CD4-positive, alpha-beta memory T cell (primary cell): ENCODE results near the gene DNAJC6. TPM values are rescaled to one million over a fixed set of nuclear protein-coding genes. Genes with fewer than 3 reads are reported as not detected.

ENCODE experiments used
- CTCF ChIA-PET: fragments of 350-600 bp; sonication (Branson Sonifier 250); formaldehyde crosslinking; loops from one replicate; lab custom pipeline; 2021; ENCODE audit warnings: inconsistent platforms; ENCODE audit not compliant: partially characterized antibody; lab: Charles Lee
- POLR2A ChIA-PET: fragments of 350-600 bp; sonication (Branson Sonifier 250); formaldehyde crosslinking; loops from one replicate; lab custom pipeline; 2021; ENCODE audit not compliant: partially characterized antibody; lab: Charles Lee
- DNase-seq, 5 donors: peaks; one replicate each; pipeline versions ENCODE4 v3.0.0 to v3.0.0-alpha.2; 2020 to 2022; ENCODE audit warnings: mixed read lengths in 1 of 5
- H3K27ac ChIP-seq: one replicate; pipeline ENCODE4 v1.7.0; 2013; ENCODE audit warnings: low read depth, low read length
- H3K27me3 ChIP-seq: 2 replicates; pipeline ENCODE4 v1.7.0; 2013; ENCODE audit warnings: mild to moderate bottlenecking, low read length, moderate library complexity; ENCODE audit not compliant: insufficient read depth
- H3K36me3 ChIP-seq: 2 replicates; pipeline ENCODE4 v1.7.0; 2013; ENCODE audit warnings: mild to moderate bottlenecking, low read length, moderate library complexity; ENCODE audit not compliant: insufficient read depth
- H3K4me1 ChIP-seq: 2 replicates; pipeline ENCODE4 v1.7.0; 2013; ENCODE audit warnings: mild to moderate bottlenecking, low read length, moderate library complexity; ENCODE audit not compliant: insufficient read depth
- H3K4me3 ChIP-seq, 2 donors: one replicate each; pipeline ENCODE4 v1.7.0; 2013; ENCODE audit warnings: low read length in 2 of 2, mild to moderate bottlenecking in 1 of 2
- H3K9me3 ChIP-seq, 2 donors: one replicate each; pipeline ENCODE4 v1.7.0; 2013; ENCODE audit warnings: low read length in 2 of 2, control low read depth in 1 of 2; ENCODE audit not compliant: control insufficient read depth in 1 of 2
- H3K27ac Mint-ChIP-seq, 7 donors: one replicate each; pipeline ENCODE4 v1.8.0; 2020 to 2021; ENCODE audit warnings: mixed read lengths in 7 of 7, mild to moderate bottlenecking in 6 of 7, inconsistent platforms in 3 of 7, moderate library complexity in 3 of 7
- H3K27me3 Mint-ChIP-seq, 2 donors: one replicate each; pipeline ENCODE4 v1.8.0; 2020 to 2021; ENCODE audit warnings: mixed read lengths in 2 of 2
- H3K36me3 Mint-ChIP-seq, 2 donors: one replicate each; pipeline ENCODE4 v1.8.0; 2020 to 2021; ENCODE audit warnings: mixed read lengths in 2 of 2, inconsistent platforms in 1 of 2, mild to moderate bottlenecking in 1 of 2
- H3K4me1 Mint-ChIP-seq, 4 donors: one replicate each; pipeline ENCODE4 v1.8.0; 2020 to 2021; ENCODE audit warnings: mixed read lengths in 4 of 4, mild to moderate bottlenecking in 1 of 4
- H3K4me3 Mint-ChIP-seq, 8 donors: one replicate each; pipeline ENCODE4 v1.8.0; 2020 to 2021; ENCODE audit warnings: mixed read lengths in 8 of 8, mild to moderate bottlenecking in 7 of 8, moderate library complexity in 6 of 8, inconsistent platforms in 3 of 8
- H3K9me3 Mint-ChIP-seq, 8 donors: one replicate each; pipeline ENCODE4 v1.8.0; 2020 to 2021; ENCODE audit warnings: mixed read lengths in 8 of 8, mild to moderate bottlenecking in 5 of 8, inconsistent platforms in 3 of 8, moderate library complexity in 1 of 8
- intact Hi-C: fragments of 100-400 bp; cut with micrococcal nuclease; formaldehyde crosslinking; loops from one replicate; pipeline ENCODE4 v1.15.1; 2023
- polyA plus RNA-seq, 2 donors: library from polyadenylated mRNA; unstranded; fragments of 300-500 nt; fragmentation: Illumina TruSeq; gene quantifications; one replicate each; pipeline ENCODE4 v1.2.3, GENCODE V29; 2021
- total RNA-seq, 2 experiments: library from RNA; stranded (reverse); gene quantifications; one replicate each; pipeline ENCODE4 v1.2.3, GENCODE V29; 2021

The DNAJC6 gene
- total and polyA plus RNA-seq, 4 experiments from 2014 or later = 0.35 to 4.3 (median 2.2) TPM

DNA sequence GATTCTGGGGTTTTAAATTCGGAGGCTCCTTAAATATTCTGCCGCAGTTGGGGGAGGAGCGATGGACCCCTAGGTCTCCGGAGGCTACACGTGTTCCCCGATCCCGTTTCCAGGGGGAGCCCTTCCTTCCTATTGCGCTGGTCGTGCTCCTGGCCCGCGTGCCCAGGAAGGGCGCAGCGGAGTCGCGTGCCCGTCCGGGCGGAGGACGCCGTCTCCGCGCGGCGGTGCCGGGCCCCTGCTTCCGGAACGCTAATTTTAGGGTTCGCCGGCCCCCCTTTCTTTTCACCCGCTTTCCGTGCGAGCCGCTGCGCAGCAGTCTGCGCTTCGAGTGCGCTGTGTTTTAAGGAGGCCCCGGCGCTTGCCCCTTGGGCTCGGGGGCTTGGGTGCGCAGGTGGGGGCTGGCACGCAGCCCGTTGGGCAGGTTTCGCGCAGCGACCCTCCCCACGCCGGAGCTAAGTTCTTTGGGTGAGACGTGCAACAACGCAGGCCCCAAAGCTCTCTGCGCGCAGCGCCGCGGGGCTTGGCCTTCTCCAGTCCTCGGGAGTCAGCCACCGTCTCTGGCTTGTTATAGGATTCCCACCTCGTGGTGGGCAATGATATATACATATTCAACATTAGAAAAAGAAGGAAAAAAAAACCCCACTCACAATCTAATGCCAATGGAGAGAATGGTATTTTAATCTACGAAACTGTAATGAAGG, 43.5 kb upstream of the DNAJC6 start:
- Histone ChIP-seq H3K27ac (no peak overlapping the region), H3K27me3 (peaks cover 4% of the 10 kb centered on the region), H3K9me3 (no peaks in the 10 kb centered on the region), H3K36me3 (no peaks in the 10 kb centered on the region), H3K4me1 (peaks cover 15% of the 10 kb centered on the region), H3K4me3 (peak overlapping the region in 1 of 2 donors; percentile 46)
- DNase-seq = peak; percentile 32 to 56 (median 45)
- Mint-ChIP-seq H3K9me3 (no peaks in the 10 kb centered on the region), H3K27me3 (peaks cover 13 to 15% of the 10 kb centered on the region in 2 donors), H3K4me1 (peaks cover 8 to 15% (median 12%) of the 10 kb centered on the region in 4 donors), H3K4me3 (peak overlapping the region; percentile 68 to 80 (median 74)), H3K36me3 (no peaks in the 10 kb centered on the region), H3K27ac (peak overlapping the region in 2 of 7 donors; percentile 23 to 48)
- intact Hi-C loops = loop anchor here (1.0 to 2.0 kb wide), 2 partner anchors 12 to 155 kb away; partner anchors contain the start of genes LEPR and LEPROT
- POLR2A ChIA-PET = interaction anchor here (1.4 kb wide), 1 partner anchor 11 kb away, joined by 16 read pairs; no protein-coding TSS in a partner anchor
- CTCF ChIA-PET = no interaction called here

DNA sequence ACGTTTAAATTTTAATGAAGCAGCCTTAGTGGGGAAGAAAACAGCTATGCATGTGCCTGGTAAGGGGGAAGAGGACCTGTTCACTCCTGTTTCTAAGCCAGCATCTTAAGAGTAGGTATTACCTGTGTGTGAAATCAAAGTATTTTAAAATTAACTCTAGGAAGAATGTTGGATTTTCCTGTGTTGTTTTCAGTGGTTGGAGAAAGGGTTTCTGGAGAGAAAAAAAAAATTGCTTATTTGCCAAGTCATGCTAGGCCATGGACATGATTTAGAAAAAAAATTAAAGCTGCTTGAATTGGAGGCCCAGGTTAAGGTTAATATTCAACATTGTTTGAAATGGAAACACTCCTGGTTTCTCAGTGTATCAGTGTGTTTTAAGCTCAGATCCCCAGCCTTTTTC, 42.9 kb upstream of the DNAJC6 start:
- peak overlapping the region in 7 of 8 donors; percentile 33 to 80 (median 76) for H3K4me3 Mint-ChIP-seq
- DNase-seq = no peak
- H3K36me3 Mint-ChIP-seq = no peaks in the 10 kb centered on the region
- no peaks in the 10 kb centered on the region for H3K9me3 ChIP-seq
- H3K4me1 Mint-ChIP-seq = peaks cover 8 to 15% (median 12%) of the 10 kb centered on the region in 4 donors
- ChIA-PET CTCF (no interaction called here), POLR2A (interaction anchor here (0.6 to 1.4 kb wide), 2 partner anchors 12 to 34 kb away, joined by 3 to 16 read pairs; no protein-coding TSS in a partner anchor)
- peaks cover 15% of the 10 kb centered on the region for H3K4me1 ChIP-seq
- intact Hi-C loops = no loop called here
- no peaks in the 10 kb centered on the region for H3K36me3 ChIP-seq
- peaks cover 4% of the 10 kb centered on the region for H3K27me3 ChIP-seq
- H3K27ac Mint-ChIP-seq = peak overlapping the region in 1 of 7 donors; percentile 3
- H3K4me3 ChIP-seq = no peak overlapping the region
- no peaks in the 10 kb centered on the region for H3K9me3 Mint-ChIP-seq
- H3K27ac ChIP-seq = no peak overlapping the region
- peaks cover 13 to 15% of the 10 kb centered on the region in 2 donors for H3K27me3 Mint-ChIP-seq

DNA sequence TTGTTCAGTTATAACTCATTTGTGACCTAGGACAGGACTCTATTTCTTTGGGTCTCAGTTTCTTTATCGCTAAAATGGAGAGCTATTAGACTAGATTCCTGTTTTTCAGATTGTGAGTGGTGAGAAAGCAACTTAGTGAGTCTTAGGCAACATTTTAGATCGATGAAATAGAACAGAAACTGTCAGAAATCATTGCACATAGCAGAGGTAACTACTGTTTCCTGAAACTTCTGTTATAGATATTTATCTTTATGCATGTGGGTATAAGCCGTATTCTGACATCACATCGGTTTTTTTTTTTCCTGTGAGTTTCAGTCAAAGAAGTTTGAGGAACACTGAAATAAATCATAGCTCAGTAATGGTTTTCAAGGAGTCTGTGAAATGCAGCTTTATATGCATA, 42.1 kb upstream of the DNAJC6 start:
- Mint-ChIP-seq H3K27me3 (peaks cover 13 to 15% of the 10 kb centered on the region in 2 donors), H3K27ac (no peak overlapping the region), H3K36me3 (no peaks in the 10 kb centered on the region), H3K4me1 (peaks cover 8 to 15% (median 12%) of the 10 kb centered on the region in 4 donors), H3K9me3 (no peaks in the 10 kb centered on the region), H3K4me3 (peak overlapping the region in 3 of 8 donors; percentile 6 to 45 (median 22))
- no peak for DNase-seq
- no peak overlapping the region for H3K27ac ChIP-seq
- H3K36me3 ChIP-seq = no peaks in the 10 kb centered on the region
- CTCF ChIA-PET = interaction anchor here (1.1 kb wide), 1 partner anchor 31 kb away, joined by 3 read pairs; no protein-coding TSS in a partner anchor
- H3K27me3 ChIP-seq = peaks cover 4% of the 10 kb centered on the region
- peaks cover 15% of the 10 kb centered on the region for H3K4me1 ChIP-seq
- no peaks in the 10 kb centered on the region for H3K9me3 ChIP-seq
- no peak overlapping the region for H3K4me3 ChIP-seq
- intact Hi-C loops = no loop called here
- POLR2A ChIA-PET = no interaction called here

DNA sequence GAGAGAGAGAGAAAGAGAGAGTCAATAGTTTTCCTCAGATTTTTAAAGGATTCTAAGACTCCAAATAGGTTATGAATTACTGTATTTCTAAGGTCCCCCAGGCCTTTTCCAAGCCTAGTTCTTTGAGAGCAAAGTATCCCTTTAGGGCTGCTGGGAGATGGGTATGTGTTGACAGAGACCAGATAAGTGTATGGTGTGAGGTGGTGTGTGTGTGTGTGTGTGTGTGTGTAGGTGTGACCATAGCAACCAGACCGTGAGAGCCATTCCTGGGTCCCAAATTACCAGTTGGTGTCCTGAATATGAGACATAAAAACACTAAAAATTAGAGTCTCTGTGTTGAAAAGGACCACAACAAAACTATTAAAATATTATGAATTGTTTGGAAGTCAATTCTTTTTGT, 41.7 kb upstream of the DNAJC6 start:
- Histone ChIP-seq H3K36me3 (no peaks in the 10 kb centered on the region), H3K4me3 (no peak overlapping the region), H3K27me3 (peaks cover 4% of the 10 kb centered on the region), H3K4me1 (peaks cover 15% of the 10 kb centered on the region), H3K27ac (no peak overlapping the region), H3K9me3 (no peaks in the 10 kb centered on the region)
- no peaks in the 10 kb centered on the region for H3K9me3 Mint-ChIP-seq
- no peak for DNase-seq
- H3K27ac Mint-ChIP-seq = no peak overlapping the region
- CTCF ChIA-PET = interaction anchor here (0.6 to 1.1 kb wide), 2 partner anchors 32 to 230 kb away, joined by 3 read pairs; no protein-coding TSS in a partner anchor
- intact Hi-C loops = no loop called here
- no peaks in the 10 kb centered on the region for H3K36me3 Mint-ChIP-seq
- H3K27me3 Mint-ChIP-seq = peaks cover 13 to 15% of the 10 kb centered on the region in 2 donors
- no peak overlapping the region for H3K4me3 Mint-ChIP-seq
- H3K4me1 Mint-ChIP-seq = peaks cover 8 to 15% (median 12%) of the 10 kb centered on the region in 4 donors
- POLR2A ChIA-PET = no interaction called here

DNA sequence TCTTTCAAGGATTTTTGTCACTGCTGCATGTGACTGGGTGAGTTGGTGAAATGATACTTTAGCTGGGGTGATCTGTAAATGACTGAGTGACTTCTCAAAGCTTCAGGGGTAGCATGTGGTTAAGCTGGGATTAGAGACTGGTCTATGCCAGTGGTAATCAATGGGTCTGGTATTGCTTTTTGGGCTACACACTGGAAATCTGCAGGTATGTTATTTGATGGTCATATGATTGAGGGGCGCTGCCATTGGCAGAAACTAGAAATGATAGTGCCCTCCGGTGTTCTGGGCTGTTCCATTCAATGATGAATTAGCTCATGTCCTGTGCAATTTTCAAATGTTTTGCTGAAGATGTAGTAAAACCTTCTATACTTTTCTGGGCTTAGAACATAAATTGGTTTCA, 39.7 kb upstream of the DNAJC6 start:
- ChIA-PET POLR2A (no interaction called here), CTCF (interaction anchor here (1.4 kb wide), 1 partner anchor 162 kb away, joined by 3 read pairs; no protein-coding TSS in a partner anchor)
- DNase-seq = no peak
- H3K9me3 ChIP-seq = no peaks in the 10 kb centered on the region
- H3K4me3 ChIP-seq = no peak overlapping the region
- peaks cover 15% of the 10 kb centered on the region for H3K4me1 ChIP-seq
- no peak overlapping the region for H3K27ac Mint-ChIP-seq
- H3K36me3 ChIP-seq = no peaks in the 10 kb centered on the region
- H3K36me3 Mint-ChIP-seq = no peaks in the 10 kb centered on the region
- H3K4me3 Mint-ChIP-seq = no peak overlapping the region
- H3K27ac ChIP-seq = no peak overlapping the region
- intact Hi-C loops = no loop called here
- H3K4me1 Mint-ChIP-seq = peaks cover 7 to 11% (median 9%) of the 10 kb centered on the region in 4 donors
- H3K9me3 Mint-ChIP-seq = no peaks in the 10 kb centered on the region
- peaks cover 11 to 15% of the 10 kb centered on the region in 2 donors for H3K27me3 Mint-ChIP-seq
- H3K27me3 ChIP-seq = peaks cover 4% of the 10 kb centered on the region

DNA sequence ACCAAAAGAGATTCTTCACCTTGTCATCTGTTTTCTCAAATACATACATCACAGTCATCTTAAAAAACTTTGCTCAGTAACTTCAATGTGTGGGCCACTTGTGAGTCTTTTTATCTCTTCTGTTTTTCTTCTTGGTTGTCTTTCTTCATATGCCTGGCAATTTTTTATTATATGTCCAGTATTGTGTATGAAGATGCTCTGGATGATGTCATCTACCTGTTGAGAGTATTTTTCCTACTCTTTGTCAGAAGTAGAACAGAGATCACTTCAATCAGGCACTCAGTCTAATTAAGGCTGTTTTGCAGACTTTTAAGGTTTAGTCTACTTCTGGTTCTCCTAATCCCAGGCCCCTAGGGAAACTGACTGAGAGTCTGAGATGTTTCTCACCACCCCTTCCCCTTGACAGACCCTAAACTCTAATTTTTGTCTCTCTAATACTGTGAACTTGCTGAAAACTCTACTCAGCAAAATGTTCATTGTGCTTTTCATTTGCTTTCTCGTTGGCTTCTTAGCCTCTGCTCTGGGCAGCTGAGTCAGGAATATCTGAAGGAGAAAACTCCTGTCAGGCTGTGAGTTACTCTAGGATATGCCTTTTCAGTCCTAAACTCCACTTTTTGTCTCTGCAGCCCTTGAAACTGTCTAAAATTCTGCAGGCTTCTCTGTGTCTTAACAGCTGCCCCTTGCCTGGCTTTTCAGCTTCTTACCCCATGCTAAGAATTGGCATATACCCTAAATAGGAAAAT, 33.0 kb upstream of the DNAJC6 start:
- Histone ChIP-seq H3K9me3 (no peaks in the 10 kb centered on the region), H3K4me1 (no peaks in the 10 kb centered on the region), H3K4me3 (no peak overlapping the region), H3K36me3 (no peaks in the 10 kb centered on the region), H3K27ac (no peak overlapping the region), H3K27me3 (no peaks in the 10 kb centered on the region)
- Mint-ChIP-seq H3K4me3 (no peak overlapping the region), H3K4me1 (no peaks in the 10 kb centered on the region), H3K27ac (no peak overlapping the region), H3K27me3 (peaks cover 4 to 11% of the 10 kb centered on the region in 2 donors), H3K9me3 (no peaks in the 10 kb centered on the region), H3K36me3 (no peaks in the 10 kb centered on the region)
- DNase-seq = no peak
- intact Hi-C loops = no loop called here
- ChIA-PET CTCF (no interaction called here), POLR2A (no interaction called here)
